ENCODE measurements around the gene MPHOSPH9. TPM values are rescaled to one million over a fixed set of nuclear protein-coding genes. Genes with fewer than 3 reads are reported as not detected.

Gene MPHOSPH9
- total RNA-seq, 2 donors from 2014 or later, result 15.5 to 35.7 TPM

DNA sequence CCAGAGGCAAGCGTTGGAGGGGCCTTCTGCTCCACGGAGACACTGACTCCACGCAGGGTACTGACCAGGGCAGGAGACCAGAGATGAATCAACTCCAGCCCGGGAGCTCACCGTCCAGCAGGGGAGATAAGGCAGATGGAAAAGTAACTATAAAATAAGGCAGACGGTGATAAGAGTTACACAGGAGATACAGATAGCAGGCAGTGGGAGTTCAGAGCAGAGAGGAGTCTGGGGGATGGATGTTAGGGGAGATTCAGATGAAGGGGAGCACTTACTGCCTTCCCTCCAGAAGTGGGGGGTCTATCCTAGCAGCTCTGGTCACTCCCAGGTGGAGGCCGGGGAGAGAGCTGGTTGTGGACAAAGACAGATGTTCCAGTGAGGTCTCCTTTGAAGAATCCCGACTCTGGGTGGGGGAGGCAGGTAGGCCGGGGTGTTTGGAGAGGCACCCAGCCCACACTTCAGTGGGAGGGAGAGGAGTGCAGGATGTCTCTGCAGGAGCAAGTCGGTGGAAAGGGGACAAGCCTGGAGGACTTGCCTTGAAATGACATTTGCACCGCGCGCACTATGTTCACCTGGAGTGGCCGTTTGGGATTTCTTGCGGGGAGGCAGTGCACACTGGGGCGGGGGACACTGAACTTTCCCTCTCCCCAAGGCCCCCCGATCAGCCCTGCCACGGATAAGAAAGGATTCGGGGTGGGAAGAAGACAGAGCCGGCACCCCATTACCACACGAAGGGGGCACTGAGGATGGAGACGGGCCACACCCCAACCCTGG, 83.3 kb downstream of the MPHOSPH9 start:
- Histone ChIP-seq H3K27me3 (no peaks in the 10 kb centered on the region), H3K27ac (peak overlapping the region; percentile 67)
- intact Hi-C loops (cut with DNase I), result loop anchor here (10.0 kb wide), 2 partner anchors 85 to 175 kb away; partner anchors contain the start of genes MPHOSPH9, MTRFR and OGFOD2

DNA sequence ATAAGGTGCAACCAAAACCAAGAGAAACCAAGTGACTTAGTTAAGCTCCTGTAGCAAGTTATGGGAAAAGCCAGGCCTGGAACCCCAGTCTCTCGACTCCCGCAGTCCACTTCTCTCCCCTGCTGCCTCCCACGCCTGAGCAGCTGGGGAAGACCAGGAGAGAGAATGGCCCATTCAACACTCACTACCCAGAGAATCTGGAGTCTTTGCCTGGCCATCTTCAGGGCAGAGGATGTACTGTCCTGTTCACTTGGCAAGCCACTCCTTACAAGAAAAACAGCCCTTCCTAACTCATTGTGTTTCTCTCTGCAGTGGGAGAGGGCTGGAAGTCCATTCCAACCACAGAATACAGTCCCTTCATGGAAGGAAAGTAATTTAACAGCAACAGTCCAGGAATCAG, 83.9 kb downstream of the MPHOSPH9 start:
- Histone ChIP-seq H3K27ac (peak overlapping the region; percentile 24), H3K9ac (ENCODE audit: low read depth in 2 of 2, low read length in 2 of 2) (peak overlapping the region in 1 of 2 donors; percentile 78), H3K9me3 (no peaks in the 10 kb centered on the region), H3K4me3 (no peak overlapping the region), H3K36me3 (no peaks in the 10 kb centered on the region), H3K27me3 (no peaks in the 10 kb centered on the region), H3K4me1 (no peaks in the 10 kb centered on the region)
- intact Hi-C loops (cut with DNase I), result loop anchor here (10.0 kb wide), 1 partner anchor 174 kb away; the partner anchor contains the start of gene OGFOD2
- TF ChIP-seq, protein P1, sequence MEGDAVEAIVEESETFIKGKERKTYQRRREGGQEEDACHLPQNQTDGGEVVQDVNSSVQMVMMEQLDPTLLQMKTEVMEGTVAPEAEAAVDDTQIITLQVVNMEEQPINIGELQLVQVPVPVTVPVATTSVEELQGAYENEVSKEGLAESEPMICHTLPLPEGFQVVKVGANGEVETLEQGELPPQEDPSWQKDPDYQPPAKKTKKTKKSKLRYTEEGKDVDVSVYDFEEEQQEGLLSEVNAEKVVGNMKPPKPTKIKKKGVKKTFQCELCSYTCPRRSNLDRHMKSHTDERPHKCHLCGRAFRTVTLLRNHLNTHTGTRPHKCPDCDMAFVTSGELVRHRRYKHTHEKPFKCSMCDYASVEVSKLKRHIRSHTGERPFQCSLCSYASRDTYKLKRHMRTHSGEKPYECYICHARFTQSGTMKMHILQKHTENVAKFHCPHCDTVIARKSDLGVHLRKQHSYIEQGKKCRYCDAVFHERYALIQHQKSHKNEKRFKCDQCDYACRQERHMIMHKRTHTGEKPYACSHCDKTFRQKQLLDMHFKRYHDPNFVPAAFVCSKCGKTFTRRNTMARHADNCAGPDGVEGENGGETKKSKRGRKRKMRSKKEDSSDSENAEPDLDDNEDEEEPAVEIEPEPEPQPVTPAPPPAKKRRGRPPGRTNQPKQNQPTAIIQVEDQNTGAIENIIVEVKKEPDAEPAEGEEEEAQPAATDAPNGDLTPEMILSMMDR (IDR thresholded peaks at IDR 0.05), result no peak
- DNase-seq, result no peak

More for the DNA sequence above, 83.3 kb downstream of the MPHOSPH9 start:
- TF ChIP-seq, protein P1 (IDR thresholded peaks at IDR 0.05), result no peak
- H3K9ac ChIP-seq (ENCODE audit: low read depth in 2 of 2, low read length in 2 of 2), result peak overlapping the region; percentile 78 to 93
- H3K36me3 ChIP-seq, result no peaks in the 10 kb centered on the region
- H3K4me3 ChIP-seq, result peak overlapping the region; percentile 62
- H3K4me1 ChIP-seq, result no peaks in the 10 kb centered on the region
- DNase-seq, result no peak
- H3K9me3 ChIP-seq, result no peaks in the 10 kb centered on the region

DNA sequence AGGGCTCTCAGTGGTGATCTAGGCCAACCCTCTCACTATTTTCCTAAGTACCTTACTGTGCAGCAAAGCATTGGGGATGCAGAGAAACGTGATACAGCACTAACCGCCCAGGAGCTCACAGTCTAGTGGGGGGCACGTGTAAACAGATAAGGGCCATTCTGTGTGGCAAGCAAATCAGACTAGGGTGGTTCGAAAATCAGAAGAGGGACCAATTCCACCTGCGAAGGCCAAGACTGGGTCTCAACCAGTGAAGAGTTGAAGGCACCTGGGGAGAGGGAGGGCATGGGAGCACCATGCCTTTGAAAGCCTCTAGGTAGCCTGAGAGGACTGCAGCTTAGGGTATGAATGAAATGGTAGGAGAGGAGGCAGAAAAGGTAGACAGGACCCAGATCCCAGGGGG, 84.3 kb downstream of the MPHOSPH9 start:
- Histone ChIP-seq H3K9ac (ENCODE audit: low read depth in 2 of 2, low read length in 2 of 2) (no peak overlapping the region), H3K27ac (no peak overlapping the region), H3K4me3 (no peak overlapping the region), H3K36me3 (no peaks in the 10 kb centered on the region), H3K4me1 (no peaks in the 10 kb centered on the region), H3K9me3 (no peaks in the 10 kb centered on the region), H3K27me3 (no peaks in the 10 kb centered on the region)
- intact Hi-C loops (cut with DNase I), result loop anchor here (10.0 kb wide), 1 partner anchor 174 kb away; the partner anchor contains the start of gene OGFOD2
- TF ChIP-seq, protein P1 (IDR thresholded peaks at IDR 0.05), result no peak
- no peak for DNase-seq

DNA sequence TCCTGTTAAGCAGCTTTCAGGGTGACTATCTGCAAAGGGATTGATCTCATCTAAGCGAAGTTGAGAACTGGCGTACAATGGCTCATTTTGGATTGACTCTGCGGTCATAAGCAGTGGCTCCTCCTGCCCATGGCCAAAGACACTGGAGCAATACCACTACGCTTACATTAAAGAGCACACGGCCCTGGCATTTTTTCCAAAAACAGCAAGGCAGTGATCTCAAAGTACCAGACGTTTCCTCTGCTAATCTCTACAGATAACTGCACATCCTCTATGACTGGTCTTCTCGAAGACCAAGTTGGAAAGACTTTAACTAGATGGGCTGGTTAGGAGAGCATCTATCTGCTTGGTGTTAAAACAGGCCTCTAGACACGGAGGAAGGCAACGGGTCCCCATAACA, 84.7 kb downstream of the MPHOSPH9 start:
- H3K4me1 ChIP-seq, result peaks cover 1% of the 10 kb centered on the region
- intact Hi-C loops (cut with DNase I), result loop anchor here (10.0 kb wide), 1 partner anchor 173 kb away; the partner anchor contains the start of gene OGFOD2

DNA sequence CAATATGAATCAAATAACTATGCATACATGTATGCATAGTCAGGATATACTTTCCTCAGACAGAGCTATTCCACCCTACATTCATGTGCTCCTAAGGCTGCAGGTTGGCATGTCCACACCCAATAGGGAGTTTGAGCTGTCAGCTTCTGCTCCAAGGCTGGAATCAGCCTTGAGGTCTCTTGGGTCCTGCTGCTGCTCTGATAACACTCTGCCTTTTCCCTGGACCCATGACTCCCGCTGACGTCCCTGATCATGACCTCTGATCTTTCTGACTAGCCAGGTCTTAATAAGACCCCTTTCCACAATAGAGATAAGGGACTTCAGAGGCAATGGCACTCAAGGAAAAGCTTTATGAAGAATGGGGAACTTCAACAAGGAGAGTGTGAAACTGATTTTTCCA, 87.7 kb downstream of the MPHOSPH9 start:
- Histone ChIP-seq H3K27me3 (no peaks in the 10 kb centered on the region), H3K36me3 (no peaks in the 10 kb centered on the region), H3K27ac (no peak overlapping the region), H3K4me3 (no peak overlapping the region), H3K9ac (ENCODE audit: low read depth in 2 of 2, low read length in 2 of 2) (no peak overlapping the region), H3K4me1 (peaks cover 21% of the 10 kb centered on the region), H3K9me3 (no peaks in the 10 kb centered on the region)
- intact Hi-C loops (cut with DNase I), result loop anchor here (10.0 kb wide), 1 partner anchor 170 kb away; the partner anchor contains the start of gene OGFOD2
- DNase-seq, result no peak
- TF ChIP-seq, protein P1 (IDR thresholded peaks at IDR 0.05), result no peak

More for the DNA sequence above, 84.7 kb downstream of the MPHOSPH9 start:
- TF ChIP-seq, protein P1 (IDR thresholded peaks at IDR 0.05), result no peak
- DNase-seq, result no peak
- Histone ChIP-seq H3K27me3 (no peaks in the 10 kb centered on the region), H3K27ac (no peak overlapping the region), H3K36me3 (no peaks in the 10 kb centered on the region), H3K9me3 (no peaks in the 10 kb centered on the region), H3K4me3 (no peak overlapping the region), H3K9ac (ENCODE audit: low read depth in 2 of 2, low read length in 2 of 2) (no peak overlapping the region)
